ENCODE measurements around the gene GATB.
"Not testable (repeated sequence)": the region's sequence is repeated elsewhere in the genome, so short reads cannot be mapped to it uniquely, and the experiment has no call there.

The GATB gene

GRCh38 chr4:151738720-151739517 is 21.9 kb downstream of the GATB start:
- no peak overlapping the region for H3K4me3 ChIP-seq (ENCODE audit: low read depth, low read length)
- no peak for TF ChIP-seq CTCF (conservative IDR thresholded peaks at IDR 0.05; ENCODE audit: low read depth, low read length)
- no peak for DNase-seq (ENCODE audit: low read depth)

DNA sequence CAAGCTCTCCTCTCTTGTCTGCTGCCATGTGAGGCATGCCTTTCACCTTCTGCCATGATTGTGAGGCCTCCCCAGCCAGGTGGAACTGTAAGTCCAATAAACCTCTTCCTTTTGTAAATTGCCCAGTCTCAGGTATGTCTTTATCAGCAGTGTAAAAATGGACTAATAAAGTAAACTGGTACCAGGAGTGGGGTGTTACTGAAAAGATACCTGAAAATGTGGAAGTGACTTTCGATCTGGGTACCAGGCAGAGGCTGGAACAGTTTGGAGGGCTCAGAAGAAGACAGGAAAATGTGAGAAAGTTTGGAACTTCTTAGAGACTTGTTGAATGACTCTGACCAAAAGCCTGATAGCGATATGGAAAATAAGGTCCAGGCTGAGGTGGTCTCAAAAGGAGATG is 24.0 kb downstream of the GATB start:
- not testable (repeated sequence) for DNase-seq (ENCODE audit: low read depth); H3K4me3 ChIP-seq (ENCODE audit: low read depth, low read length)

GRCh38 chr4:151736361-151736760 is 24.4 kb downstream of the GATB start:
- H3K4me3 ChIP-seq (ENCODE audit: low read depth, low read length), result no peak overlapping the region
- no peak for DNase-seq (ENCODE audit: low read depth)
- TF ChIP-seq CTCF (conservative IDR thresholded peaks at IDR 0.05; ENCODE audit: low read depth, low read length), result no peak

GRCh38 chr4:151731670-151732069 is 29.1 kb downstream of the GATB start:
- not testable (repeated sequence) for H3K4me3 ChIP-seq (ENCODE audit: low read depth, low read length); DNase-seq (ENCODE audit: low read depth)

DNA sequence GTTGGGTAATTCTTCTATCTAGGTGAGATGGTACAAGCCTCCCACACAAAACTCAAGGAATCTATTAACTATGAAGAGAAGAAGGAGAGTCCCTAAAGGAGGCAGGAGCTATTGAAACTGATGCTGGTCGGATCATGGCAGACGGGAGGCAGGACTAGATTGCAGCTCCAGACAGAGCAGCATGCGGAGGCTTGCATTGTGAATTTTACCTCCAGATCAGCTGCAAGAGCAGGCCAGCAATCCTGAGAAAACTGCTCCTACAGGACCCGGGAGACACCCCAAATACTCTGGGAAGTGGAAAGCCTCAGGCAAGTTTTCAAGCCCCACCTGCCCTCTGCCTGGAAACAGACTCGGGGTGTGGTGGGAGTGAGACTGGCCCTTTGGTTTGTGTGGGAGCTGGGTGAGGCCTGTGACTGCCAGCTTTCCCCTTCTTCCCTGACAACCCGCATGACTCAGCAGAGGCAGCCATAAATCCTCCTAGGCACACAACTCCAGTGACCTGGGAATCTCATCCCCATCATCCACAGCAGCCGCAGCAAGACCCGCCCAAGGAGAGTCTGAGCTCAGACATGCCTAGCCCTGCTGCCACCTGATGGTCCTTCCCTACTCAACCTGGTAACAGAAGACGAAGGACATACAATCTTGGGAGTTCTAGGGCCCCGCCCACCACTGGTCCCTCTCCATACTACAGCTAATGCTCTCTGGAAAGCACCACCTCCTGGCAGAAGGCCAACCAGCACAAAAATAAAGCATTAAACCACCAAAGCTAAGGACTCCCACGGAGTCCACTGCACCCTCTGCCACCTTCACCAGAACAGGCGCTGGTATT is 30.9 kb downstream of the GATB start:
- H3K4me3 ChIP-seq (ENCODE audit: low read depth, low read length), result no peak overlapping the region
- DNase-seq (ENCODE audit: low read depth), result no peak
- TF ChIP-seq CTCF (conservative IDR thresholded peaks at IDR 0.05; ENCODE audit: low read depth, low read length), result no peak

DNA sequence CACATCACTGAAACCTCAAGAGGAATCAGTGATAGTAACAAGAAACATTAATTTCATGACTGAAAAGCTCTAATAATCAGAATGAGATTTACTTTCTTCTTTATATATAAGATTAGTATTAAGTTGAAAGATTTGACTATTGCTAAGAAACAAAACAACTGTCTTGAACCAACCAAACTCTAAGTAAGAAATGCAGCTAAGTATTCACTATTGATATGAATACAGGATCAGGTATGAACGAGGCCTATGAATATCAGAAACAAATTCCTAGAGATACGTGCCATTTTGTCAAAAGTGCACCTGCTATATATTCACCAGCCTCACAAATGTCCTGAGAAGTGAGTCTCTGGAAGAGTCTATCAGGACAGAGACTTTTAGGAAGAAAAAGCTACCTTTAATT is 32.1 kb downstream of the GATB start:
- H3K4me3 ChIP-seq (ENCODE audit: low read depth, low read length), result no peak overlapping the region
- no peak for DNase-seq (ENCODE audit: low read depth)
- TF ChIP-seq CTCF (conservative IDR thresholded peaks at IDR 0.05; ENCODE audit: low read depth, low read length), result no peak

- H3K4me3 ChIP-seq (ENCODE audit: low read depth, low read length), result no peak overlapping the region
- no peak for DNase-seq (ENCODE audit: low read depth)
- no peak for TF ChIP-seq CTCF (conservative IDR thresholded peaks at IDR 0.05; ENCODE audit: low read depth, low read length)
Measured at GRCh38 chr4:151728006-151728405, 32.8 kb downstream of the GATB start.

DNA sequence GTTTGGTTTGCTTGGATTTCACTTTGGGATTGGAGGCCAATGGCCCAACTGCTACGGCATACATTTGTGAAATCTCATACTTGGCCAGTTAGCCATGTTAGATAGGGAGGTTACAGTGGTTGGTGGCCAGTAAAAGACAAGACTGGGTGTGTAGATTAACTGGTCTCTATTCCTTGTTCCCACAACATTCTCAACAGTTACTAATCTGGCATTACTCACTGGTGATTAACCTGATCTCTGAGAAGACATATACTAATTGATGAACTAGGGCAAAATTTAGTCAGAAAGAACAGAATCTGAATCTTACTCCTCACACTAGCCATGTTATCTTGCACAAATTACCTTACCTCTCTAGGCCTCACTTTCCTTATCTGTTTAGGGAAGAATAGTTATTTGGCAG is 33.4 kb downstream of the GATB start:
- no peak for TF ChIP-seq CTCF (conservative IDR thresholded peaks at IDR 0.05; ENCODE audit: low read depth, low read length)
- no peak overlapping the region for H3K4me3 ChIP-seq (ENCODE audit: low read depth, low read length)
- DNase-seq (ENCODE audit: low read depth), result no peak

Data from choroid plexus epithelial cell (primary cell).